ENCODE results near the gene CFAP52. TPM values are rescaled to one million over a fixed set of nuclear protein-coding genes. Genes with fewer than 3 reads are reported as not detected.

CFAP52 gene
- polyA plus RNA-seq, 1 donor (not counting 4 experiments of a cell fraction or from before 2014, with no cell fraction given) = 0.08 TPM

DNA sequence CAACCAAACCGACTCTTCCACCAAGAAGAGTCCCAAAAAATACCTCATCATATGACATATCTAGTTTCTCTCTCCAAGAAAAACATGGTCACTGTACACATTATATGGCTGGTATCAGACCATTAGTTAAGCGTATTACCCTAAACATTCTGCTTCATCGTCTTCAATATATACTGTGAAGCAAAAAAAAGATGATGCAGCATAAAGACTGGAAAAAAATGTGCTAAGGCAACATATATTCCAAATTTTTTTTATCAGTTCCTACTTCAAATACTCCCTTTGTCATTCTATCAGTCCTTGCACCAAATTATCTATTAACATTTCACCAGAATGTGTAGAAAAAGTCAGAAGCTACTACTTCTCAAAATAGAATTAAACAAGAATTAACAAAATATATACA lies 43.7 kb upstream of the CFAP52 start:
- peaks cover 0 to 3% of the 10 kb centered on the region in 2 experiments for H3K36me3 ChIP-seq (ENCODE audit: control insufficient read depth in 2 of 2, extremely low read depth in 1 of 2, insufficient read depth in 2 of 2, low read length in 2 of 2)
- H3K27me3 ChIP-seq (ENCODE audit: control insufficient read depth, extremely low read depth, insufficient read depth, low read length) = no peaks in the 10 kb centered on the region
- H3K9me3 ChIP-seq (ENCODE audit: control insufficient read depth, low read depth, low read length) = no peaks in the 10 kb centered on the region
- no peaks in the 10 kb centered on the region for H3K79me2 ChIP-seq (ENCODE audit: control insufficient read depth, insufficient read depth, low read length)
- H3K9me1 ChIP-seq (ENCODE audit: control insufficient read depth, extremely low read depth, insufficient read depth, low read length) = no peaks in the 10 kb centered on the region
- no peak overlapping the region for H3K4me3 ChIP-seq (ENCODE audit: control insufficient read depth in 2 of 3, extremely low read depth in 1 of 3, insufficient read depth in 2 of 3, low read depth in 1 of 3, low read length in 3 of 3)
- dilution Hi-C loops (cut with MboI; ENCODE audit: extremely low pct_ligation_motif_present, low sequenced_read_pairs) = no loop called here
- no peaks in the 10 kb centered on the region for H3K4me1 ChIP-seq (ENCODE audit: control insufficient read depth, extremely low read depth, insufficient read depth, low read length)
- no peak overlapping the region for H3K4me2 ChIP-seq (ENCODE audit: control insufficient read depth, extremely low read depth, insufficient read depth, low read depth, low read length)
- no peak overlapping the region for H3K27ac ChIP-seq (ENCODE audit: control insufficient read depth, insufficient read depth, low read length)
- H4K20me1 ChIP-seq (ENCODE audit: control insufficient read depth, extremely low read depth, insufficient read depth, low read length) = no peaks in the 10 kb centered on the region
- FAIRE-seq (no peak), DNase-seq (ENCODE audit: low read depth, low spot score) (no peak)
- TF ChIP-seq EZH2 (IDR thresholded peaks at IDR 0.05; ENCODE audit: low read length) = no peak
- TF ChIP-seq, protein P1, sequence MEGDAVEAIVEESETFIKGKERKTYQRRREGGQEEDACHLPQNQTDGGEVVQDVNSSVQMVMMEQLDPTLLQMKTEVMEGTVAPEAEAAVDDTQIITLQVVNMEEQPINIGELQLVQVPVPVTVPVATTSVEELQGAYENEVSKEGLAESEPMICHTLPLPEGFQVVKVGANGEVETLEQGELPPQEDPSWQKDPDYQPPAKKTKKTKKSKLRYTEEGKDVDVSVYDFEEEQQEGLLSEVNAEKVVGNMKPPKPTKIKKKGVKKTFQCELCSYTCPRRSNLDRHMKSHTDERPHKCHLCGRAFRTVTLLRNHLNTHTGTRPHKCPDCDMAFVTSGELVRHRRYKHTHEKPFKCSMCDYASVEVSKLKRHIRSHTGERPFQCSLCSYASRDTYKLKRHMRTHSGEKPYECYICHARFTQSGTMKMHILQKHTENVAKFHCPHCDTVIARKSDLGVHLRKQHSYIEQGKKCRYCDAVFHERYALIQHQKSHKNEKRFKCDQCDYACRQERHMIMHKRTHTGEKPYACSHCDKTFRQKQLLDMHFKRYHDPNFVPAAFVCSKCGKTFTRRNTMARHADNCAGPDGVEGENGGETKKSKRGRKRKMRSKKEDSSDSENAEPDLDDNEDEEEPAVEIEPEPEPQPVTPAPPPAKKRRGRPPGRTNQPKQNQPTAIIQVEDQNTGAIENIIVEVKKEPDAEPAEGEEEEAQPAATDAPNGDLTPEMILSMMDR (optimal IDR thresholded peaks at IDR 0.05 in 1 of 3, IDR thresholded peaks at IDR 0.05 in 1 of 3, conservative IDR thresholded peaks at IDR 0.05 in 1 of 3; ENCODE audit: extremely low read depth in 1 of 3, insufficient read depth in 2 of 3, low read length in 3 of 3) = no peak
- no peak overlapping the region for H3K9ac ChIP-seq (ENCODE audit: control insufficient read depth, extremely low read depth, insufficient read depth, low read length)
- H2AFZ ChIP-seq (ENCODE audit: control insufficient read depth, low read length) = no peak overlapping the region

- no peak for DNase-seq (ENCODE audit: low read depth, low spot score)
- Histone ChIP-seq H3K36me3 (ENCODE audit: control insufficient read depth in 2 of 2, extremely low read depth in 1 of 2, insufficient read depth in 2 of 2, low read length in 2 of 2) (peaks cover 0 to 3% of the 10 kb centered on the region in 2 experiments), H3K27ac (ENCODE audit: control insufficient read depth, insufficient read depth, low read length) (no peak overlapping the region), H2AFZ (ENCODE audit: control insufficient read depth, low read length) (no peak overlapping the region), H3K9me1 (ENCODE audit: control insufficient read depth, extremely low read depth, insufficient read depth, low read length) (no peaks in the 10 kb centered on the region), H3K9me3 (ENCODE audit: control insufficient read depth, low read depth, low read length) (no peaks in the 10 kb centered on the region), H3K9ac (ENCODE audit: control insufficient read depth, extremely low read depth, insufficient read depth, low read length) (no peak overlapping the region), H4K20me1 (ENCODE audit: control insufficient read depth, extremely low read depth, insufficient read depth, low read length) (no peaks in the 10 kb centered on the region), H3K4me2 (ENCODE audit: control insufficient read depth, extremely low read depth, insufficient read depth, low read depth, low read length) (no peak overlapping the region), H3K27me3 (ENCODE audit: control insufficient read depth, extremely low read depth, insufficient read depth, low read length) (no peaks in the 10 kb centered on the region), H3K79me2 (ENCODE audit: control insufficient read depth, insufficient read depth, low read length) (no peaks in the 10 kb centered on the region), H3K4me3 (ENCODE audit: control insufficient read depth in 2 of 3, extremely low read depth in 1 of 3, insufficient read depth in 2 of 3, low read depth in 1 of 3, low read length in 3 of 3) (no peak overlapping the region), H3K4me1 (ENCODE audit: control insufficient read depth, extremely low read depth, insufficient read depth, low read length) (no peaks in the 10 kb centered on the region)
- dilution Hi-C loops (cut with MboI; ENCODE audit: extremely low pct_ligation_motif_present, low sequenced_read_pairs) = no loop called here
- no peak for FAIRE-seq
- TF ChIP-seq, protein P1 (optimal IDR thresholded peaks at IDR 0.05 in 1 of 3, IDR thresholded peaks at IDR 0.05 in 1 of 3, conservative IDR thresholded peaks at IDR 0.05 in 1 of 3; ENCODE audit: extremely low read depth in 1 of 3, insufficient read depth in 2 of 3, low read length in 3 of 3) = no peak
- TF ChIP-seq EZH2 (IDR thresholded peaks at IDR 0.05; ENCODE audit: low read length) = no peak
Observed at GRCh38 chr17:9533441-9533840, 43.0 kb upstream of the CFAP52 start.
